ENCODE data around the gene MTARC1. TPM values are rescaled to one million over a fixed set of nuclear protein-coding genes. Genes with fewer than 3 reads are reported as not detected.

MTARC1 gene
- polyA plus RNA-seq, 1 donor (not counting 4 experiments of a cell fraction or from before 2014, with no cell fraction given): 2.1 TPM

GRCh38 chr1:220787069-220787619 lies 431 bp downstream of the MTARC1 start:
- no peaks in the 10 kb centered on the region for H3K9me1 ChIP-seq (ENCODE audit: control insufficient read depth, extremely low read depth, insufficient read depth, low read length)
- FAIRE-seq (no peak), DNase-seq (ENCODE audit: low read depth, low spot score) (no peak)
- H3K4me2 ChIP-seq (ENCODE audit: control insufficient read depth, extremely low read depth, insufficient read depth, low read depth, low read length): peak overlapping the region; percentile 72
- H3K9ac ChIP-seq (ENCODE audit: control insufficient read depth, extremely low read depth, insufficient read depth, low read length): peak overlapping the region; percentile 46
- H3K4me1 ChIP-seq (ENCODE audit: control insufficient read depth, extremely low read depth, insufficient read depth, low read length): peaks cover 9% of the 10 kb centered on the region
- H3K79me2 ChIP-seq (ENCODE audit: control insufficient read depth, insufficient read depth, low read length): no peaks in the 10 kb centered on the region
- no peaks in the 10 kb centered on the region for H3K36me3 ChIP-seq (ENCODE audit: control insufficient read depth in 2 of 2, extremely low read depth in 1 of 2, insufficient read depth in 2 of 2, low read length in 2 of 2)
- no peaks in the 10 kb centered on the region for H3K9me3 ChIP-seq (ENCODE audit: control insufficient read depth, low read depth, low read length)
- no peaks in the 10 kb centered on the region for H4K20me1 ChIP-seq (ENCODE audit: control insufficient read depth, extremely low read depth, insufficient read depth, low read length)
- dilution Hi-C loops (cut with MboI; ENCODE audit: extremely low pct_ligation_motif_present, low sequenced_read_pairs): no loop called here
- peaks cover 6% of the 10 kb centered on the region for H3K27me3 ChIP-seq (ENCODE audit: control insufficient read depth, extremely low read depth, insufficient read depth, low read length)
- H2AFZ ChIP-seq (ENCODE audit: control insufficient read depth, low read length): peak overlapping the region; percentile 75
- peak overlapping the region; percentile 38 to 67 (median 63) for H3K4me3 ChIP-seq (ENCODE audit: control insufficient read depth in 2 of 3, extremely low read depth in 1 of 3, insufficient read depth in 2 of 3, low read depth in 1 of 3, low read length in 3 of 3)
- TF ChIP-seq, protein P1, sequence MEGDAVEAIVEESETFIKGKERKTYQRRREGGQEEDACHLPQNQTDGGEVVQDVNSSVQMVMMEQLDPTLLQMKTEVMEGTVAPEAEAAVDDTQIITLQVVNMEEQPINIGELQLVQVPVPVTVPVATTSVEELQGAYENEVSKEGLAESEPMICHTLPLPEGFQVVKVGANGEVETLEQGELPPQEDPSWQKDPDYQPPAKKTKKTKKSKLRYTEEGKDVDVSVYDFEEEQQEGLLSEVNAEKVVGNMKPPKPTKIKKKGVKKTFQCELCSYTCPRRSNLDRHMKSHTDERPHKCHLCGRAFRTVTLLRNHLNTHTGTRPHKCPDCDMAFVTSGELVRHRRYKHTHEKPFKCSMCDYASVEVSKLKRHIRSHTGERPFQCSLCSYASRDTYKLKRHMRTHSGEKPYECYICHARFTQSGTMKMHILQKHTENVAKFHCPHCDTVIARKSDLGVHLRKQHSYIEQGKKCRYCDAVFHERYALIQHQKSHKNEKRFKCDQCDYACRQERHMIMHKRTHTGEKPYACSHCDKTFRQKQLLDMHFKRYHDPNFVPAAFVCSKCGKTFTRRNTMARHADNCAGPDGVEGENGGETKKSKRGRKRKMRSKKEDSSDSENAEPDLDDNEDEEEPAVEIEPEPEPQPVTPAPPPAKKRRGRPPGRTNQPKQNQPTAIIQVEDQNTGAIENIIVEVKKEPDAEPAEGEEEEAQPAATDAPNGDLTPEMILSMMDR (optimal IDR thresholded peaks at IDR 0.05 in 1 of 3, IDR thresholded peaks at IDR 0.05 in 1 of 3, conservative IDR thresholded peaks at IDR 0.05 in 1 of 3; ENCODE audit: extremely low read depth in 1 of 3, insufficient read depth in 2 of 3, low read length in 3 of 3): no peak
- no peak for TF ChIP-seq EZH2 (IDR thresholded peaks at IDR 0.05; ENCODE audit: low read length)
- H3K27ac ChIP-seq (ENCODE audit: control insufficient read depth, insufficient read depth, low read length): no peak overlapping the region

- no peaks in the 10 kb centered on the region for H3K36me3 ChIP-seq (ENCODE audit: control insufficient read depth in 2 of 2, extremely low read depth in 1 of 2, insufficient read depth in 2 of 2, low read length in 2 of 2)
- H3K4me2 ChIP-seq (ENCODE audit: control insufficient read depth, extremely low read depth, insufficient read depth, low read depth, low read length): no peak overlapping the region
- FAIRE-seq: no peak
- TF ChIP-seq EZH2 (IDR thresholded peaks at IDR 0.05; ENCODE audit: low read length): no peak
- TF ChIP-seq, protein P1 (optimal IDR thresholded peaks at IDR 0.05 in 1 of 3, IDR thresholded peaks at IDR 0.05 in 1 of 3, conservative IDR thresholded peaks at IDR 0.05 in 1 of 3; ENCODE audit: extremely low read depth in 1 of 3, insufficient read depth in 2 of 3, low read length in 3 of 3): no peak
- H3K79me2 ChIP-seq (ENCODE audit: control insufficient read depth, insufficient read depth, low read length): no peaks in the 10 kb centered on the region
- H3K9ac ChIP-seq (ENCODE audit: control insufficient read depth, extremely low read depth, insufficient read depth, low read length): no peak overlapping the region
- H2AFZ ChIP-seq (ENCODE audit: control insufficient read depth, low read length): no peak overlapping the region
- no peak overlapping the region for H3K27ac ChIP-seq (ENCODE audit: control insufficient read depth, insufficient read depth, low read length)
- H3K4me1 ChIP-seq (ENCODE audit: control insufficient read depth, extremely low read depth, insufficient read depth, low read length): peaks cover 9% of the 10 kb centered on the region
- dilution Hi-C loops (cut with MboI; ENCODE audit: extremely low pct_ligation_motif_present, low sequenced_read_pairs): no loop called here
- no peak for DNase-seq (ENCODE audit: low read depth, low spot score)
- H3K27me3 ChIP-seq (ENCODE audit: control insufficient read depth, extremely low read depth, insufficient read depth, low read length): peaks cover 6% of the 10 kb centered on the region
- H3K9me1 ChIP-seq (ENCODE audit: control insufficient read depth, extremely low read depth, insufficient read depth, low read length): no peaks in the 10 kb centered on the region
- no peaks in the 10 kb centered on the region for H3K9me3 ChIP-seq (ENCODE audit: control insufficient read depth, low read depth, low read length)
- no peak overlapping the region for H3K4me3 ChIP-seq (ENCODE audit: control insufficient read depth in 2 of 3, extremely low read depth in 1 of 3, insufficient read depth in 2 of 3, low read depth in 1 of 3, low read length in 3 of 3)
- no peaks in the 10 kb centered on the region for H4K20me1 ChIP-seq (ENCODE audit: control insufficient read depth, extremely low read depth, insufficient read depth, low read length)
Measured at GRCh38 chr1:220788900-220789299, 2.2 kb downstream of the MTARC1 start.

All from keratinocyte (primary cell).